HPDE6-E6E7 (cell line): ENCODE results near the gene SDHA.
"Not testable (repeated sequence)": the region's sequence is repeated elsewhere in the genome, so short reads cannot be mapped to it uniquely, and the experiment has no call there.

Experiments used
- DNase-seq: peaks from one replicate; pipeline ENCODE4 v3.0.0; 2011; ENCODE audit warnings: missing footprints; ENCODE audit errors: extremely low spot score

The SDHA gene

GRCh38 chr5:300691-301435, 82.7 kb downstream of the SDHA start:
- DNase-seq: not testable (repeated sequence)

GRCh38 chr5:302416-302815, 84.3 kb downstream of the SDHA start:
- not testable (repeated sequence) for DNase-seq

GRCh38 chr5:302966-303365, 84.8 kb downstream of the SDHA start:
- no peak for DNase-seq

- DNase-seq: not testable (repeated sequence)
Observed at GRCh38 chr5:303741-304140, 85.6 kb downstream of the SDHA start.

- DNase-seq: no peak
Observed at GRCh38 chr5:305050-305449, 86.9 kb downstream of the SDHA start.

DNA sequence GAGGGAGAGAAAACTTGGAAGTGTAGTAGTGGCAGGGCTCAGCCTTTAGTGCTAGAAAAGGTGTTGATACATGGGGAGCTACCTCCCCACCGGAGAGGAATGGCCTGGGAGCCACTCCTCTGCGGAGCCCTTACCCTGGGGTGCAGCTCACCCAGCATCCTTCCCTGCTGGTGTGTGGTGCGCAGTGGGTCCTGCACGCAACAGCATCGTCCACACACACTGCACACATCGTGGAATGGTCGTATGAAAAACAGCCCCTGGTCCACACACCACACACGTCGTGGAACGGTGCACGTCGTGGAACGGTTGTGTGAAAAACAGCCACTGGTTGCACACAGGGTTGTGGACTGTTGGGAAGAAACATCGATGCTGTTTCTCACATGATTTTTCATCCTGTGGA, 87.3 kb downstream of the SDHA start:
- DNase-seq: no peak

DNA sequence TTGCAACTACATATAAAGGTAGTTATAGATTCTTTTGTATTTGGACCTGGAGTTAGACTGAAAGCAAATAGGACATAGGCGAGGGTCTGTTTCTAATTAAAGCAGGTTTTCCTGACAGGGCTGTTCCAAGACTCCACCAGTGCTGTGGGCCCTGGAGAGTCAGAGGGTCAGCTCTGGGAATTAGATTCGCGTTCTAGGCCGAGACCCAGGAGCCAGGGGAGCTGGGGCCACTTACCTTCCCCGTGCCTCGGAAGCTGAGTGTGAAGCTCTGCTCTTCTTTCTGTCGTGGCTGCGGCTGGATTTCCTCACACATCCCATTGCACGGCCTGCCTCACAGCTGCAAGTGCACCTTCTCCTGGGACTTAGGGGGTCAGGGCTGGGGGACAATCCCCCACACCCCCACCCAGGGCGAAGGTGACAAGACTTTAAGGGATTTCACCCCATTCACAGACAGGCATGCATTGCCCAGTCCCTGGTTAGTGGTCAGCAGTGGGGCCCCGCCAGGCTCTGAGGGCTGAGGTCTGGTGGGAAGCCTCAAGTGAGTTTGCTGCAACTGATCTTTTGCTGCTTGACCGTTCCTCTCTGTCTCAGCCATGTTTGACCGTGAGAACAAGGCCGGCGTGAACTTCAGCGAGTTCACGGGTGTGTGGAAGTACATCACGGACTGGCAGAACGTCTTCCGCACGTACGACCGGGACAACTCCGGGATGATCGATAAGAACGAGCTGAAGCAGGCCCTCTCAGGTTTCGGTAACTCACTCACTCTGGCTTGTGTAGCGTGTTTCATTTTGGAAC, 88.1 kb downstream of the SDHA start:
- DNase-seq: no peak
